ENCODE results near the gene INHBB. TPM values are rescaled to one million over a fixed set of nuclear protein-coding genes. Genes with fewer than 3 reads are reported as not detected.

The INHBB gene
- total RNA-seq, 4 donors from 2014 or later = 0.15 to 2.5 (median 0.93) TPM

GRCh38 chr2:120316071-120316470, 29.9 kb upstream of the INHBB start:
- Histone ChIP-seq H3K27me3 (peaks cover 0 to 23% (median 0%) of the 10 kb centered on the region in 4 donors), H3K4me1 (peaks cover 0 to 42% (median 16%) of the 10 kb centered on the region in 3 donors), H3K9me3 (no peaks in the 10 kb centered on the region), H3K4me3 (no peak overlapping the region), H3K36me3 (no peaks in the 10 kb centered on the region), H3K27ac (no peak overlapping the region)
- intact Hi-C loops (cut with DNase I) = loop anchor here (10.0 kb wide), 1 partner anchor 201 kb away; no protein-coding TSS in a partner anchor
- DNase-seq = no peak
- TF ChIP-seq POLR2A (IDR thresholded peaks at IDR 0.05) (no peak), CTCF (IDR thresholded peaks at IDR 0.05) (no peak)
- WGBS, 2 donors = 84 to 100% methylated on average over 2 to 5 of the region's 5 CpGs

- no peak overlapping the region for H3K4me3 ChIP-seq
- intact Hi-C loops (cut with DNase I) = loop anchor here (10.0 kb wide), 1 partner anchor 202 kb away; no protein-coding TSS in a partner anchor
- peaks cover 0 to 27% (median 0%) of the 10 kb centered on the region in 4 donors for H3K27me3 ChIP-seq
- WGBS, 2 donors = 87 to 90% methylated on average over 10 to 14 of the region's 15 CpGs
- H3K4me1 ChIP-seq = peaks cover 0 to 42% (median 16%) of the 10 kb centered on the region in 3 donors
- no peaks in the 10 kb centered on the region for H3K9me3 ChIP-seq
- TF ChIP-seq POLR2A (IDR thresholded peaks at IDR 0.05) = no peak
- TF ChIP-seq CTCF (IDR thresholded peaks at IDR 0.05) = no peak
- no peak for DNase-seq
- H3K27ac ChIP-seq = no peak overlapping the region
- no peaks in the 10 kb centered on the region for H3K36me3 ChIP-seq
Observed at GRCh38 chr2:120316528-120317179, 29.3 kb upstream of the INHBB start.

GRCh38 chr2:120317180-120317533, 28.8 kb upstream of the INHBB start:
- intact Hi-C loops (cut with DNase I) = loop anchor here (10.0 kb wide), 1 partner anchor 202 kb away; no protein-coding TSS in a partner anchor
- H3K9me3 ChIP-seq = no peaks in the 10 kb centered on the region
- no peak for DNase-seq
- no peaks in the 10 kb centered on the region for H3K36me3 ChIP-seq
- H3K4me3 ChIP-seq = no peak overlapping the region
- TF ChIP-seq CTCF (IDR thresholded peaks at IDR 0.05) (no peak), POLR2A (IDR thresholded peaks at IDR 0.05) (no peak)
- H3K27me3 ChIP-seq = peaks cover 0 to 32% (median 0%) of the 10 kb centered on the region in 4 donors
- H3K4me1 ChIP-seq = peaks cover 0 to 42% (median 16%) of the 10 kb centered on the region in 3 donors
- no peak overlapping the region for H3K27ac ChIP-seq

GRCh38 chr2:120317916-120318315, 28.0 kb upstream of the INHBB start:
- H3K4me1 ChIP-seq = peaks cover 0 to 35% (median 9%) of the 10 kb centered on the region in 3 donors
- H3K27ac ChIP-seq = no peak overlapping the region

More at GRCh38 chr2:120317916-120318315, 28.0 kb upstream of the INHBB start:
- H3K9me3 ChIP-seq = no peaks in the 10 kb centered on the region
- no peak for TF ChIP-seq POLR2A (IDR thresholded peaks at IDR 0.05)
- no peak for TF ChIP-seq CTCF (IDR thresholded peaks at IDR 0.05)
- 83 to 84% methylated on average over 7 to 8 of the region's 8 CpGs for WGBS, 2 donors
- H3K27me3 ChIP-seq = peaks cover 0 to 40% (median 0%) of the 10 kb centered on the region in 4 donors
- no peaks in the 10 kb centered on the region for H3K36me3 ChIP-seq
- no peak for DNase-seq
- intact Hi-C loops (cut with DNase I) = loop anchor here (10.0 kb wide), 1 partner anchor 203 kb away; no protein-coding TSS in a partner anchor
- no peak overlapping the region for H3K4me3 ChIP-seq
